Measurements from ENCODE around the gene BARX1. TPM values are rescaled to one million over a fixed set of nuclear protein-coding genes. Genes with fewer than 3 reads are reported as not detected.

Gene BARX1
- total and polyA plus RNA-seq, 9 donors: 0.07 TPM; not detected in 8

GRCh38 chr9:93969328-93969661 lies 14.1 kb upstream of the BARX1 start:
- WGBS, 3 donors: 86 to 91% (median 91%) methylated on average over 3 of the region's 3 CpGs
- intact Hi-C loops (cut with DNase I): loop anchor here in 1 of 4 donors (10.0 kb wide), 2 partner anchors 284 to 804 kb away; no protein-coding TSS in a partner anchor

GRCh38 chr9:93968451-93969327 lies 13.5 kb upstream of the BARX1 start:
- H3K36me3 ChIP-seq: no peaks in the 10 kb centered on the region
- no peaks in the 10 kb centered on the region for H3K27me3 ChIP-seq
- intact Hi-C loops (cut with DNase I): loop anchor here in 1 of 4 donors (10.0 kb wide), 2 partner anchors 284 to 804 kb away; no protein-coding TSS in a partner anchor
- TF ChIP-seq POLR2A (IDR thresholded peaks at IDR 0.05): no peak
- TF ChIP-seq CTCF (IDR thresholded peaks at IDR 0.05): no peak
- TF ChIP-seq EP300 (IDR thresholded peaks at IDR 0.05): no peak
- WGBS, 3 donors: 80 to 82% (median 81%) methylated on average over 25 of the region's 25 CpGs
- DNase-seq: no peak
- H3K27ac ChIP-seq: no peak overlapping the region
- no peaks in the 10 kb centered on the region for H3K9me3 ChIP-seq
- H3K4me3 ChIP-seq: no peak overlapping the region
- no peaks in the 10 kb centered on the region for H3K4me1 ChIP-seq (ENCODE audit: insufficient read depth)

More at GRCh38 chr9:93969328-93969661, 14.1 kb upstream of the BARX1 start:
- Histone ChIP-seq H3K9me3 (no peaks in the 10 kb centered on the region), H3K27me3 (no peaks in the 10 kb centered on the region), H3K36me3 (no peaks in the 10 kb centered on the region), H3K4me3 (no peak overlapping the region), H3K27ac (no peak overlapping the region), H3K4me1 (ENCODE audit: insufficient read depth) (no peaks in the 10 kb centered on the region)
- TF ChIP-seq POLR2A (IDR thresholded peaks at IDR 0.05): no peak
- TF ChIP-seq EP300 (IDR thresholded peaks at IDR 0.05): no peak
- no peak for TF ChIP-seq CTCF (IDR thresholded peaks at IDR 0.05)
- DNase-seq: no peak

DNA sequence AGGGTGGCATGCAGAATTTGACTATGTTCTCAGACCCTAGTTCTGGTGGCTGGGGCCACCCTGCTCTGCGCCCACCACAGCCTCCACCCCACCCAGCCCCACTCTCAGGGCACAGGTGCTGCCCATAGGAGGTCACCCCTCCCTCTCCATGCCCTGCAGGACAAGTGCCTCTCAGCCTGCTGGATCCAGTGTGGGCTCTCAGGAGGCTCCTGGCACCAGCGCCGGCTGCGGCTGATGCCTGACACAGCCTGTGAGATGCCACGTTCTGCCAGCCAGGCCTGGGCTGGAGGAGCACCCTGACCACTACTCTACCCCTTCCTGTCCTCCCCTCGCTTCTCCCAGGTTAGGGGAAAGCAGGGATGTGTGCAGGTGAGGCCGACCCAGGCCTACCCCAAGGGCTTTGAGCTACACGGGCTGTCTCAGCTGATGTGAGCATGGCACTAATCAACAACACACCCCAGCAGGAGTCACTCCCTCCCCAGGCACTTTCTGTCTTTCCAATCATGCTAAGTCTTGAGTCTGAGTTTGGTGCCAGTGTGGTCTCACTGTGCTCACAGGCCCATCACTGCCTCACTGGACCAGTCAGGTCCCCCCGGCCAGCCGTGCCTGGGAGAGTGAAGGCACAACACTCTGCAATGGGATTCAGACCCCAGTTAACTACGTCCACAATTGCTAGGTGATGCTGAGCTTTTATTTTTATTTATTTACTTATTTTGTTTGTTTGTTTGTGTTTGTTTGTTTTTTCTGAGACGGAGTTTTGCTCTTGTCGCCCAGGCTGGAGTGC lies 12.1 kb upstream of the BARX1 start:
- no peak overlapping the region for H3K4me3 ChIP-seq
- peak in 1 of 5 donors; percentile 13 for DNase-seq
- H3K27ac ChIP-seq: no peak overlapping the region
- no peaks in the 10 kb centered on the region for H3K27me3 ChIP-seq
- intact Hi-C loops (cut with DNase I): loop anchor here in 1 of 4 donors (10.0 kb wide), 2 partner anchors 282 to 802 kb away; no protein-coding TSS in a partner anchor
- H3K4me1 ChIP-seq (ENCODE audit: insufficient read depth): peaks cover 3% of the 10 kb centered on the region
- WGBS, 3 donors: 82 to 86% (median 86%) methylated on average over 13 of the region's 13 CpGs
- no peaks in the 10 kb centered on the region for H3K9me3 ChIP-seq
- TF ChIP-seq POLR2A (IDR thresholded peaks at IDR 0.05) (no peak), EP300 (IDR thresholded peaks at IDR 0.05) (no peak), CTCF (IDR thresholded peaks at IDR 0.05) (no peak)
- H3K36me3 ChIP-seq: no peaks in the 10 kb centered on the region

DNA sequence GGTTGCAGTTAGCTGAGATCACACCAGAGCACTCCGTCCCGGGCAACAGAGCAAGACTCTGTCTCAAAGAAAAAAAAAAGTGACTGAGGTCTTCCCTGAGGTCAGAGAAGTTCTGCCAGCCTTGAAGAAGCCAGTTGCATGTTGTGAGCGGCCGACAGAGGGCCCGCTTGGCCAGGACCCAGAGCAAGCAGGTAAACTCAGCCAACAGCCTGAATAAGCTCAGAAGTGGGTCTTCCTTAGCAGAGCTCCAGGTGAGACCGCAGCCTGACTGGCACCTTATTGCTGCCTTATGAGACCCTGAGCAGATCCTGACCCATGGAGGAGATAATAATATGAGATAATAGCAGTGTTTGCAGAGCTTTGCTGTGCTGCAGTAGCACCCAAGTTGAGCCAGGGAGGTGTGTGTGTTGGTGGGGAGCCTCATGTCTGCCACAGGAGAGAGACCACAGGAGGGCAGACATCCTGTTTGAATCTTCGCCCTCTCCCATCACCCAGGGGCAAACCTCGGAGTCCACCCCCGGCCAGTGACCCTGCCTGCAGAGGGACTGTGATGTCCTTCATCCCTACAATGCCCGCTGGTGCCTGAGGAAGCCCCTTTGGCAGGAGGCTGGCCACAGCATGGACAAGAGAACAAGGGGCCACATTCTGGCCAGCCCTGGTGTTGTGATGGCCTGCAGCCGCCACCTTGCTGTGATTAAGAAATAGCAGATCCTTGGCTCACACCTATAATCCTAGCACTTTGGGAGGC lies 10.8 kb upstream of the BARX1 start:
- no peaks in the 10 kb centered on the region for H3K36me3 ChIP-seq
- intact Hi-C loops (cut with DNase I): loop anchor here in 1 of 4 donors (10.0 kb wide), 2 partner anchors 281 to 801 kb away; no protein-coding TSS in a partner anchor
- no peaks in the 10 kb centered on the region for H3K9me3 ChIP-seq
- H3K4me1 ChIP-seq (ENCODE audit: insufficient read depth): peaks cover 3% of the 10 kb centered on the region
- H3K27ac ChIP-seq: no peak overlapping the region
- TF ChIP-seq CTCF (IDR thresholded peaks at IDR 0.05) (no peak), EP300 (IDR thresholded peaks at IDR 0.05) (no peak), POLR2A (IDR thresholded peaks at IDR 0.05) (no peak)
- H3K4me3 ChIP-seq: no peak overlapping the region
- WGBS, 3 donors: 72 to 86% (median 74%) methylated on average over 11 of the region's 11 CpGs
- DNase-seq: peak in 1 of 5 donors; percentile 12
- H3K27me3 ChIP-seq: no peaks in the 10 kb centered on the region

Data from ovary (tissue), 9 donors.